Prostate gland (tissue), 2 donors: Measurements from ENCODE around the gene PTN. TPM values are rescaled to one million over a fixed set of nuclear protein-coding genes. Genes with fewer than 3 reads are reported as not detected.

ENCODE experiments used
- DNase-seq: peaks from one replicate; pipeline ENCODE4 v3.0.0-alpha.2; 2019; ENCODE audit warnings: low spot score
- H3K27ac ChIP-seq, 2 donors: fragments of 200-600 bp; sonication (generic); 2 replicates each; pipeline ENCODE4 v1.5.1; 2017 to 2019
- H3K27me3 ChIP-seq: fragments of 200-600 bp; sonication (generic); replicated peaks from 2 replicates; pipeline ENCODE4 v1.5.1; 2019; ENCODE audit not compliant: insufficient read depth
- H3K36me3 ChIP-seq, 2 donors: fragments of 200-600 bp; sonication (generic); 1 replicate in 1 of 2; 2 replicates in 1 of 2; pipeline versions ENCODE4 v1.5.1 to v1.8.1; 2017 to 2019
- H3K4me1 ChIP-seq: fragments of 200-600 bp; sonication (generic); replicated peaks from 2 replicates; pipeline ENCODE4 v1.5.1; 2019
- H3K4me3 ChIP-seq, 2 donors: fragments of 200-600 bp; sonication (generic); 2 replicates each; pipeline ENCODE4 v1.5.1; 2017 to 2019
- H3K9me3 ChIP-seq: fragments of 200-600 bp; sonication (generic); 2 replicates; pipeline ENCODE4 v1.5.1; 2017
- POLR2A ChIP-seq: fragments of 450-650 bp; IDR thresholded peaks from one replicate; pipeline ENCODE4 v1.6.1; 2016; ENCODE audit warnings: antibody characterized with exemption, mild to moderate bottlenecking
- POLR2AphosphoS5 ChIP-seq: sonication (generic); formaldehyde crosslinking; IDR thresholded peaks from one replicate; pipeline ENCODE4 v1.6.1; 2017; ENCODE audit warnings: antibody characterized with exemption
- WGBS: methylation state at CpG from one replicate; pipeline ENCODE4 v1.1.5; 2018; 5-methylcytosine and 5-hydroxymethylcytosine counted together
- intact Hi-C: fragments of 100-400 bp; cut with DNase I; formaldehyde crosslinking; loops from one replicate; pipeline ENCODE4 v1.14.2; 2022
- total RNA-seq, 2 donors: library from RNA; depleted of rRNA; stranded (reverse); fragments of >200 nt; gene quantifications; one replicate each; pipeline ENCODE4 v1.1.0, GENCODE V29; 2016
- TF ChIP-seq, protein P1 (sequence below), 4 experiments: fragments of 200-600 bp in 2 of 4; fragments of 450-650 bp in 2 of 4; sonication (generic) in 2 of 4; IDR thresholded peaks; 1 replicate in 3 of 4; 2 replicates in 1 of 4; pipeline ENCODE4 v1.5.1; 2016 to 2019; ENCODE audit warnings: antibody characterized with exemption in 4 of 4, mild to moderate bottlenecking in 2 of 4, moderate library complexity in 2 of 4

PTN gene
- total RNA-seq = 10 to 100 TPM; 56.6 to 96.6 TPM

- Histone ChIP-seq H3K27ac (peak within 1 kb of the TSS; percentile 25 to 62), H3K9me3 (no peaks in the 10 kb centered on the region), H3K4me1 (no peaks in the 10 kb centered on the region), H3K27me3 (no peaks in the 10 kb centered on the region), H3K36me3 (no peaks in the 10 kb centered on the region), H3K4me3 (peak within 1 kb of the TSS; percentile 30 to 36)
- TF ChIP-seq, protein P1, sequence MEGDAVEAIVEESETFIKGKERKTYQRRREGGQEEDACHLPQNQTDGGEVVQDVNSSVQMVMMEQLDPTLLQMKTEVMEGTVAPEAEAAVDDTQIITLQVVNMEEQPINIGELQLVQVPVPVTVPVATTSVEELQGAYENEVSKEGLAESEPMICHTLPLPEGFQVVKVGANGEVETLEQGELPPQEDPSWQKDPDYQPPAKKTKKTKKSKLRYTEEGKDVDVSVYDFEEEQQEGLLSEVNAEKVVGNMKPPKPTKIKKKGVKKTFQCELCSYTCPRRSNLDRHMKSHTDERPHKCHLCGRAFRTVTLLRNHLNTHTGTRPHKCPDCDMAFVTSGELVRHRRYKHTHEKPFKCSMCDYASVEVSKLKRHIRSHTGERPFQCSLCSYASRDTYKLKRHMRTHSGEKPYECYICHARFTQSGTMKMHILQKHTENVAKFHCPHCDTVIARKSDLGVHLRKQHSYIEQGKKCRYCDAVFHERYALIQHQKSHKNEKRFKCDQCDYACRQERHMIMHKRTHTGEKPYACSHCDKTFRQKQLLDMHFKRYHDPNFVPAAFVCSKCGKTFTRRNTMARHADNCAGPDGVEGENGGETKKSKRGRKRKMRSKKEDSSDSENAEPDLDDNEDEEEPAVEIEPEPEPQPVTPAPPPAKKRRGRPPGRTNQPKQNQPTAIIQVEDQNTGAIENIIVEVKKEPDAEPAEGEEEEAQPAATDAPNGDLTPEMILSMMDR (IDR thresholded peaks at IDR 0.05) = no peak
- TF ChIP-seq POLR2AphosphoS5 (peak; percentile 17), POLR2A (no peak)
- peak; percentile 14 for DNase-seq
- intact Hi-C loops = no loop called here
- WGBS = under 1% methylated on average over 23 of the region's 23 CpGs
Measured at GRCh38 chr7:137343281-137343841, at the start of gene PTN. Gene PTN, minus strand, starts transcription at chr7:137343733. Its CDS starts 88,760 bp downstream, at chr7:137254973.

GRCh38 chr7:137390076-137390475, 46.5 kb upstream of the PTN start:
- H3K4me3 ChIP-seq = no peak overlapping the region
- intact Hi-C loops = no loop called here
- H3K4me1 ChIP-seq = no peaks in the 10 kb centered on the region
- 41% methylated on average over 1 of the region's 1 CpG for WGBS
- H3K27ac ChIP-seq = no peak overlapping the region
- H3K27me3 ChIP-seq = no peaks in the 10 kb centered on the region
- TF ChIP-seq POLR2AphosphoS5 (no peak), POLR2A (no peak)
- TF ChIP-seq, protein P1 (IDR thresholded peaks at IDR 0.05) = no peak
- H3K36me3 ChIP-seq = no peaks in the 10 kb centered on the region
- H3K9me3 ChIP-seq = no peaks in the 10 kb centered on the region
- DNase-seq = no peak

DNA sequence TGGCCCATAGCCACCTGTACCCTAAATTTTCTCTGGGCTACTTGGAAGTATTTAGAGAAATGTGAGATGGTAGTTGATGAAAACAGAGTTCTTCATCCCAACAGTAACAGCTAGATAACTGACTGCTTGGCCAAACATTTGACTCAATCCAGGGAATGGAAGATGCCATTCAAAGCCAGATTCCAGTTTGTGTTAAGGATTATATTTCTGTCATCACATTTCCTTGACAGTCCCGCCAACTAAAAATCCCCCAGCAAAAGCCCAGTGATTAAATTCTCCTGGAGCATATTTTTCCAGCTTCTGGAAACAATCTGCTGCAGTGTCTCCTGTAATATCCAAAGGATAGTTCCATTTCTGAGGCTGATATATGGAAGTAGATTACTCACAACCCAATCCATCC, 45.4 kb upstream of the PTN start:
- 90% methylated on average over 1 of the region's 1 CpG for WGBS
- Histone ChIP-seq H3K36me3 (no peaks in the 10 kb centered on the region), H3K27me3 (no peaks in the 10 kb centered on the region), H3K4me3 (no peak overlapping the region), H3K9me3 (no peaks in the 10 kb centered on the region), H3K4me1 (no peaks in the 10 kb centered on the region), H3K27ac (no peak overlapping the region)
- intact Hi-C loops = no loop called here
- no peak for DNase-seq
- TF ChIP-seq POLR2AphosphoS5 = no peak
- TF ChIP-seq POLR2A = no peak
- TF ChIP-seq, protein P1 (IDR thresholded peaks at IDR 0.05) = no peak

DNA sequence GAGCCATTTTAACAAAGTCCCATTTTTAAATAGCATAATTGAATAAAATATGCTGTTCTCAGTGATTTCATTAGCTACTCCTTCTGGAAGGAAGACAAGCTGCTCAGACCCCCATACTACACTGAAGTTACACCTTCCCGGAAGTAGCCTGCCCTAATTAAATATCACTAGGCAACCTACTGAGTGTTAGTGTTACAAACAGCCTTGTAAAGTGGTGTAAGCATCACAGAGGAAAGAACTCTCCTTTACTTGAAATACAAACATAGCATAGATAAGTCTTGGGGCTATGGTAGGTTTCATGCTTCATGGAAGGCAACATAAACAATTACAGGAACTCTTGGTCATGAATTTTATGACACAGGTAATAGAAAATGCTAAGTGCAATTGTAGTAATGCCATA, 43.4 kb upstream of the PTN start:
- no peak for DNase-seq
- TF ChIP-seq POLR2A (no peak), POLR2AphosphoS5 (no peak)
- TF ChIP-seq, protein P1 (IDR thresholded peaks at IDR 0.05) = no peak
- Histone ChIP-seq H3K4me1 (no peaks in the 10 kb centered on the region), H3K27ac (no peak overlapping the region), H3K4me3 (no peak overlapping the region), H3K36me3 (no peaks in the 10 kb centered on the region), H3K27me3 (no peaks in the 10 kb centered on the region), H3K9me3 (no peaks in the 10 kb centered on the region)
- intact Hi-C loops = no loop called here
- WGBS = 23% methylated on average over 1 of the region's 1 CpG

- Histone ChIP-seq H3K4me3 (no peak overlapping the region), H3K27me3 (peaks cover 2% of the 10 kb centered on the region), H3K27ac (no peak overlapping the region), H3K4me1 (no peaks in the 10 kb centered on the region), H3K9me3 (no peaks in the 10 kb centered on the region), H3K36me3 (no peaks in the 10 kb centered on the region)
- DNase-seq = no peak
- 24% methylated on average over 1 of the region's 1 CpG for WGBS
- intact Hi-C loops = no loop called here
- TF ChIP-seq POLR2A (no peak), POLR2AphosphoS5 (no peak)
- TF ChIP-seq, protein P1 (IDR thresholded peaks at IDR 0.05) = no peak
Measured at GRCh38 chr7:137381045-137381444, 37.5 kb upstream of the PTN start.
